Loucy (cell line): Measurements from ENCODE around the gene GIPC3.

Experiments used
- CTCF ChIP-seq: fragments of 200-600 bp; sonication (generic); conservative IDR thresholded peaks from 2 replicates; pipeline ENCODE4 v1.5.1; 2014; ENCODE audit warnings: mild to moderate bottlenecking, antibody characterized with exemption, low read length
- EZH2phosphoT487 ChIP-seq: fragments of 200-600 bp; IDR thresholded peaks from 2 replicates; pipeline ENCODE4 v1.6.1; 2018; ENCODE audit warnings: antibody characterized with exemption, mild to moderate bottlenecking, moderate library complexity, borderline replicate concordance

- TF ChIP-seq EZH2phosphoT487 (no peak), CTCF (no peak)
Measured at GRCh38 chr19:3609779-3610719, 24.8 kb downstream of the GIPC3 start.
